Ammon's horn (tissue), 1 donor: ENCODE results near the gene TIGAR.
A peak's percentile ranks its signal among the peaks of the same experiment; 100 is the strongest.

Experiments
- DNase-seq: peaks from one replicate; pipeline ENCODE4 v3.0.0-alpha.2; 2016; ENCODE audit warnings: low spot score

The TIGAR gene

GRCh38 chr12:4320853-4321701, at the start of gene TIGAR:
TSS of gene TIGAR (plus strand) at chr12:4321213. CDS start at chr12:4321272, 59 bp downstream.
- DNase-seq = peak; percentile 97

GRCh38 chr12:4271717-4272423, 49.1 kb upstream of the TIGAR start:
- peak; percentile 67 for DNase-seq

GRCh38 chr12:4272424-4273272, 48.4 kb upstream of the TIGAR start:
- no peak for DNase-seq

GRCh38 chr12:4273273-4273651, 47.8 kb upstream of the TIGAR start:
- no peak for DNase-seq

GRCh38 chr12:4273652-4274395, 47.2 kb upstream of the TIGAR start, which contains the start of gene CCND2:
TSS of gene CCND2 (plus strand) at chr12:4273762. CDS start at chr12:4274041, 279 bp downstream.
- DNase-seq = peak; percentile 95

- DNase-seq = no peak
Measured at GRCh38 chr12:4274396-4275015, 46.5 kb upstream of the TIGAR start.

- DNase-seq = no peak
Measured at GRCh38 chr12:4275016-4275869, 45.8 kb upstream of the TIGAR start.

GRCh38 chr12:4275870-4276301, 45.1 kb upstream of the TIGAR start:
- DNase-seq = no peak

GRCh38 chr12:4276524-4277204, 44.3 kb upstream of the TIGAR start:
- peak; percentile 93 for DNase-seq

- DNase-seq = no peak
Measured at GRCh38 chr12:4277205-4277543, 43.8 kb upstream of the TIGAR start.

- no peak for DNase-seq
Measured at GRCh38 chr12:4277857-4278256, 43.2 kb upstream of the TIGAR start.

- DNase-seq = peak; percentile 80
Measured at GRCh38 chr12:4278329-4279197, 42.5 kb upstream of the TIGAR start.

GRCh38 chr12:4279198-4279690, 41.8 kb upstream of the TIGAR start:
- no peak for DNase-seq

- no peak for DNase-seq
Measured at GRCh38 chr12:4280351-4281163, 40.5 kb upstream of the TIGAR start.

- DNase-seq = no peak
Measured at GRCh38 chr12:4281173-4281654, 39.8 kb upstream of the TIGAR start.

GRCh38 chr12:4282103-4282891, 38.7 kb upstream of the TIGAR start:
- DNase-seq = no peak
